Calu3 (cell line): Measurements from ENCODE around the gene TRPC3. TPM values are rescaled to one million over a fixed set of nuclear protein-coding genes. Genes with fewer than 3 reads are reported as not detected.

Source experiments
- BruUV-seq: library from RNA; stranded (reverse); fragments of 400-500 nt; replicated peaks from 2 replicates; lab custom pipeline; 2021; lab: Mats Ljungman, UMichigan
- CTCF ChIA-PET: fragments of 300-600 bp; sonication (Branson Sonifier 250); formaldehyde crosslinking; loops from one replicate; lab custom pipeline; 2022; ENCODE audit warnings: antibody characterized with exemption; lab: Charles Lee
- DNase-seq: peaks from one replicate; pipeline ENCODE4 v3.0.0; 2022
- H3K27ac Mint-ChIP-seq: one replicate; pipeline ENCODE4 v1.8.0; 2022; ENCODE audit warnings: mixed read lengths; ENCODE audit not compliant: unreplicated experiment
- H3K27me3 Mint-ChIP-seq: one replicate; pipeline ENCODE4 v1.8.0; 2022; ENCODE audit warnings: mixed read lengths; ENCODE audit not compliant: unreplicated experiment
- H3K36me3 Mint-ChIP-seq: one replicate; pipeline ENCODE4 v1.8.0; 2022; ENCODE audit warnings: mild to moderate bottlenecking, moderate library complexity, mixed read lengths; ENCODE audit not compliant: insufficient read depth, unreplicated experiment
- H3K4me1 Mint-ChIP-seq: one replicate; pipeline ENCODE4 v1.8.0; 2022; ENCODE audit warnings: mild to moderate bottlenecking, low read depth, mixed read lengths; ENCODE audit not compliant: unreplicated experiment
- H3K4me3 Mint-ChIP-seq: one replicate; pipeline ENCODE4 v1.8.0; 2022; ENCODE audit warnings: mild to moderate bottlenecking, low read depth, moderate library complexity, mixed read lengths; ENCODE audit not compliant: unreplicated experiment
- H3K9me3 Mint-ChIP-seq: one replicate; pipeline ENCODE4 v1.8.0; 2022; ENCODE audit warnings: low read depth, mixed read lengths; ENCODE audit not compliant: unreplicated experiment
- CTCF ChIP-seq: fragments of 200-600 bp; IDR thresholded peaks from one replicate; pipeline ENCODE4 v1.8.0; 2022; ENCODE audit warnings: antibody characterized with exemption; ENCODE audit not compliant: unreplicated experiment
- intact Hi-C: fragments of 100-400 bp; cut with micrococcal nuclease; formaldehyde crosslinking; loops from one replicate; pipeline ENCODE4 v1.10.0; 2022; ENCODE audit not compliant: unreplicated experiment
- total RNA-seq: library from RNA; stranded (reverse); gene quantifications from 2 replicates; pipeline ENCODE4 v1.2.3, GENCODE V29; 2022

TRPC3 gene
- total RNA-seq, 1 experiment from 2014 or later = not detected

DNA sequence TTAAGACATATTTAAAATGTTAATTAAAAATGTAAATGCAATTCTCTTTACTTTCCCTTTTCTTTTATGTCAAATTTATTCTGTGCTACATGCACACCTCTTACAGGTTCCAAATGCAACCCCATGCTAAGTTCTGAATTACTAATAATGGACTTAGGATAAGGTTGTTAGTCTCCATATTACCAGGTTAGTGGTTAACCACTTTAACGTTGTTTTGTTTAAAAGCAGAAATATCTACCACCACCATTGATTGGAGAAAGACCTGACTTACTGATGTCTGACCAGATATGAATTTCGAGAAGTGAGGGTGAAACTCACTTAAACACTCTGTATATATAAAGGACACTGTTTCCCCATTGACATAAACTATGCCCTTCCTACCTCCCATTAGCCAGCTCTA is 6.9 kb upstream of the TRPC3 start:
- H3K4me1 Mint-ChIP-seq = no peaks in the 10 kb centered on the region
- intact Hi-C loops = no loop called here
- H3K9me3 Mint-ChIP-seq = no peaks in the 10 kb centered on the region
- TF ChIP-seq CTCF = no peak
- H3K27me3 Mint-ChIP-seq = peaks cover 20% of the 10 kb centered on the region
- DNase-seq = no peak
- no peak overlapping the region for H3K27ac Mint-ChIP-seq
- H3K36me3 Mint-ChIP-seq = no peaks in the 10 kb centered on the region
- CTCF ChIA-PET = no interaction called here
- no TSS peak for BruUV-seq
- H3K4me3 Mint-ChIP-seq = no peak overlapping the region

- CTCF ChIA-PET = no interaction called here
Observed at GRCh38 chr4:121957266-121957665, 5.4 kb upstream of the TRPC3 start.

GRCh38 chr4:121953860-121954259 is 2.0 kb upstream of the TRPC3 start:
- CTCF ChIA-PET = no interaction called here
- no peak for DNase-seq
- no peaks in the 10 kb centered on the region for H3K4me1 Mint-ChIP-seq
- H3K4me3 Mint-ChIP-seq = no peak overlapping the region
- TF ChIP-seq CTCF = no peak
- peaks cover 10% of the 10 kb centered on the region for H3K36me3 Mint-ChIP-seq
- H3K27me3 Mint-ChIP-seq = peaks cover 62% of the 10 kb centered on the region
- no peak overlapping the region for H3K27ac Mint-ChIP-seq
- no TSS peak for BruUV-seq
- no peaks in the 10 kb centered on the region for H3K9me3 Mint-ChIP-seq
- intact Hi-C loops = no loop called here

More at GRCh38 chr4:121957266-121957665, 5.4 kb upstream of the TRPC3 start:
- no peak for DNase-seq
- TF ChIP-seq CTCF = no peak
- Mint-ChIP-seq H3K27me3 (peaks cover 35% of the 10 kb centered on the region), H3K9me3 (no peaks in the 10 kb centered on the region), H3K27ac (no peak overlapping the region), H3K4me3 (no peak overlapping the region), H3K4me1 (no peaks in the 10 kb centered on the region), H3K36me3 (no peaks in the 10 kb centered on the region)
- intact Hi-C loops = no loop called here
- BruUV-seq = no TSS peak

GRCh38 chr4:121952290-121952689 is 430 bp upstream of the TRPC3 start:
- CTCF ChIA-PET = no interaction called here
- intact Hi-C loops = no loop called here
- H3K27me3 Mint-ChIP-seq = peaks cover 78% of the 10 kb centered on the region
- no peaks in the 10 kb centered on the region for H3K9me3 Mint-ChIP-seq
- no peak for DNase-seq
- peaks cover 10% of the 10 kb centered on the region for H3K36me3 Mint-ChIP-seq
- H3K4me1 Mint-ChIP-seq = no peaks in the 10 kb centered on the region
- TF ChIP-seq CTCF = no peak
- BruUV-seq = no TSS peak
- peak overlapping the region; percentile 70 for H3K4me3 Mint-ChIP-seq
- H3K27ac Mint-ChIP-seq = no peak overlapping the region
